GM19328 (cell line): Measurements from ENCODE around the gene RIMBP2.

ENCODE experiments used
- ATAC-seq: cut with Tn5 transposase; IDR thresholded peaks from one replicate; pipeline ENCODE4 v1.9.1; 2021; ENCODE audit warnings: mild to moderate bottlenecking, moderate library complexity; ENCODE audit not compliant: unreplicated experiment

The RIMBP2 gene

DNA sequence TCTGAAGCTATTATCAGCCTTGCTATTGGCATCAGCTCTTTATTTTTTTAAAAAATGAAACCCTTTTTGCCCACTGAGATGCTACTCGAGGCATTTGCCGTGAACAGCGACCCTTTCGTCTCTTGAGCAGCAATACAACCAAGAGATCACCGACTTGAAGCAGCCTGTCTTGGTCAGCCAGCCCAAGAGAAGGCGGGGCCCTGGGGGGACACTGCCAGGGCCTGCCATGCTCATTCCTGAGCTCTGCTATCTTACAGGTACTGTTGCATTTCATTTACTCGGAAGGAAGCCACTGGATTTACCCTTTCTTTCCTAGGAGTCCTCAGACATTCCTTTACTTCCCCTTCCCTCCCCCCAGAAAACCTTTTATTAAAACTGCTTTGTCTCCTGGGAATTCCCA lies 361.7 kb downstream of the RIMBP2 start:
- no peak for ATAC-seq

DNA sequence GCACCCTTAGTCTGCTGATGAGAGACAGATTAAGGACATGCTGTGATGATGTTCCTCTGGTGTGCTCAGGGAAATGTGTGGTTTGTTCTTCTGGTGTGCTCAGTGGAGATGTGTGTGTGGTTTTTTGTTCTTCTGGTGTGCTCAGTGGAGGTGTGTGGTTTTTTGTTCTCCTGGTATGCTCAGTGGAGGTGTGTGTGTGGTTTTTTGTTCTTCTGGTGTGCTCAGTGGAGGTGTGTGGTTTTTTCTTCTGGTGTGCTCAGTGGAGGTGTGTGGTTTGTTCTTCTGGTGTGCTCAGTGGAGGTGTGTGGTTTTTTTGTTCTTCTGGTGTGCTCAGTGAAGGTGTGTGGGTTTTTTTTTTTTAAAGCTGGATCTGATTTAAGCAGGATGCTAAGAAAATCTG lies 363.0 kb downstream of the RIMBP2 start:
- no peak for ATAC-seq

DNA sequence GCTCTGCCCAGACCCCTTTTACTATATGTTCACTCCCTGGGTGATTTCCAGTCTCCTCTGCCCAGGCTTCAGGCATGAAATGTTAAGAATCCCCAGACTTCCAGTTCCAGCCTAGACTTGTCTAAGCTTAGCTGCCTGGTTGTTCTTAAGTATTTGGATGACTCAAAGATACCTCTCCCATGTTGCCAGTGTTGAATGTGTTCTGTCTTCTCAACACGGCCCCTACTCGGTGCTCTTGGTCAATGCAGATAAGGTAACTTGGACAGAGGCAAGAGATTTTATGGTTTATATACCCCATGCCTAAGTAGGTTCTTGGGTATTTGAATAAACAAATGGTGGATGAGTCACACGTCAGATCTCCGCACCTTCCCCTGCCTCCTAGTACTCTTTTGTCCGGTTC lies 364.8 kb downstream of the RIMBP2 start:
- no peak for ATAC-seq

DNA sequence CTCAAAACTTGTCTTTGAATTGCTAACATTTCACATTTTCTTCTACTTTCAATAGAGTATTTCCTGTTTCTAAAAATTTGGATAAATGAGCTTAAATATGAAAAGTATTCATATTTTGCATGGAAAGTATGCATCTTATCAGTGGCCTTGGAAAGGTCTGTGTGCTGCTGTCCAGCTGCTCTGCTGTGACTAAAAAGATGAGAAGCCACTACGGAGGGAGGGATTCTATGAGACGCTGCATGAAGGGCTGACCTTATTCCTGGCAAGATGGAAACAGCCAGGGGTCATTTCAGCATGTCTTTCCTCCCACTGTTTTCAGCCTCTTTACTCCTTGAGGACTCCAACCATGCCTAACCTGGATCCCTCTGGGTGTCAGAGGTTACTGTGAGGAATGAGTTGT lies 365.4 kb downstream of the RIMBP2 start:
- no peak for ATAC-seq

DNA sequence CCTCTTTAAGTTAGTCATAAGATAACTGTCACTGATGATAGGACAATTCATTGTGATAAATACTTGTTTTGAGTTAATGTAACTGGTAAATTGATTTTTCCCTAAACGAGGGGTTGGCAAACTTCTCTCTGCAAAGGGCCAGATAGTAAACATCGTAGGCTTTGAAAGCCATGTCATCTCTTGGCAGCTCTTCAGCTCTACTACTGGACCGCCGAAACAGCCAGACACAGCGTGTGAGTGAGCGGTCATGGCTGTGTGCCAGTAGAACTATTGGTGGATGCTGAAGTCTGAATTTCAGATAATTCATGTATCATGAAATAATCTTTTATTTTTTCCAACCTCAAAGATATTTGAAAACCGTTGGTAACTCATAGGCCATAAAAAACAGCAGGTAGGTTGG lies 368.5 kb downstream of the RIMBP2 start:
- no peak for ATAC-seq
